ENCODE results near the gene SPATA33.
"Not testable (repeated sequence)": the region's sequence is repeated elsewhere in the genome, so short reads cannot be mapped to it uniquely, and the experiment has no call there.

The SPATA33 gene

GRCh38 chr16:89629827-89630610 lies 27.6 kb upstream of the SPATA33 start:
- DNase-seq (ENCODE audit: low spot score) = no peak

- DNase-seq (ENCODE audit: low spot score) = no peak
These were observed 24.5 kb upstream of the SPATA33 start for GRCh38 chr16:89633064-89633631.

DNA sequence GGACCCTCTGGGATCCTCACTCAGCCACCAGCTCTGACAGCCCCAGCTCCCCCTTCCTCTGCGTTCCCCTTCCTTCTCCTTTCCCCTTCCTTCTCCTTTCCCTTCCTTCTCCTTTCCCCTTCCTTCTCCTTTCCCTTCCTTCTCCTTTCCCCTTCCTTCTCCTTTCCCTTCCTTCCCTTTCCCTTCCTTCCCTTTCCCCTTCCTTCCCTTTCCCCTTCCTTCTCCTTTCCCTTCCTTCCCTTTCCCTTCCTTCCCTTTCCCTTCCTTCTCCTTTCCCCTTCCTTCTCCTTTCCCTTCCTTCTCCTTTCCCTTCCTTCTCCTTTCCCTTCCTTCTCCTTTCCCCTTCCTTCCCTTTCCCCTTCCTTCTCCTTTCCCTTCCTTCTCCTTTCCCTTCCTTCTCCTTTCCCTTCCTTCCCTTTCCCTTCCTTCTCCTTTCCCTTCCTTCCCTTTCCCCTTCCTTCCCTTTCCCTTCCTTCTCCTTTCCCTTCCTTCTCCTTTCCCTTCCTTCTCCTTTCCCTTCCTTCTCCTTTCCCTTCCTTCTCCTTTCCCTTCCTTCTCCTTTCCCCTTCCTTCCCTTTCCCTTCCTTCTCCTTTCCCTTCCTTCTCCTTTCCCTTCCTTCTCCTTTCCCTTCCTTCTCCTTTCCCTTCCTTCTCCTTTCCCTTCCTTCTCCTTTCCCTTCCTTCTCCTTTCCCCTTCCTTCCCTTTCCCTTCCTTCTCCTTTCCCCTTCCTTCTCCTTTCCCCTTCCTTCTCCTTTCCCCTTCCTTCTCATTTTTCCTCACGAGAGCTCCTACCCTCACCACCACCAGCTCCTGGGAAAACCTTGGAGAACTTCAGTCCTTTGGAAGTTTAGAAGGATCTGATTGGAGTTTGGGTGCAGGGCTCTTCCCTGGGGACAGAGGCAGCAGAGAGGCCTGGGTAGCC lies 22.9 kb upstream of the SPATA33 start:
- not testable (repeated sequence) for DNase-seq (ENCODE audit: low spot score)

DNA sequence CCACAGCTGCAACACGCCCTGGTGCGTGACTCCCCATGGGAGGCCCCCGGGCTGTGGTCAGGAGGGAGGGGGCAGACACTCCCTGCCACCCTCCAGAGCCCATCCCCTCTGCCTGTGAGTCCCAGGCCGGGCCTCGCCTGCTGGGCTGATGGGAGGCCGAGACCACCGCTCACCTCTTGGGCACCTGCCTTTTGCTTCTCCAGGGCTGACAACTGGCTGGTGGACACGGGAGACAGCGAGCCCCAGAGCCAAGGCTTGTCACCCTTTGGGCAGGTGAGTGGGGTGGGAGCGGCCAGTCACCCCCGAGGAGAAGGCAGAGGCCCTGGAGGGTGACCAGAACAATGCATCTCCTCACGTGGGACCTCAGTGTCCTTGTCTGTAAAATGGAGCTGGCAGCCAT lies 21.0 kb upstream of the SPATA33 start:
- no peak for DNase-seq (ENCODE audit: low spot score)

- no peak for DNase-seq (ENCODE audit: low spot score)
These were observed 20.3 kb upstream of the SPATA33 start for GRCh38 chr16:89637379-89637778.

DNA sequence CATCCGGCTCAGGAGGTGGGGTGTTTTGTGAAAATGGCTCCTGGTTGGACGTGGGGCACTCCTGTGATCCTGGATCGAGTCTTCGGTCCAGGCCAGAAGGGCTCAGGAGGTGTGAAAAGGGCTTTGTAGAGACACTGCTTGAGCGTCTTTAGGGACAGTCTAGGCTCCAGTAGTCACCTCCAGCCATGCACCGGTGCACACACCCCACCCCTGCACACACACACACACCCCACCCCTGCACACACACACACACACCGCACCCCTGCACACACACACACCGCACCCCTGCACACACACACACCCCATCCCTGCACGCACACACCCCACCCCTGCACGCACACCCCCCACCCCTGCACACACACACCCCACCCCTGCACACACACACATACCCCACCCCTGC lies 19.2 kb upstream of the SPATA33 start:
- DNase-seq (ENCODE audit: low spot score) = no peak

GRCh38 chr16:89639385-89639784 lies 18.3 kb upstream of the SPATA33 start:
- no peak for DNase-seq (ENCODE audit: low spot score)

DNA sequence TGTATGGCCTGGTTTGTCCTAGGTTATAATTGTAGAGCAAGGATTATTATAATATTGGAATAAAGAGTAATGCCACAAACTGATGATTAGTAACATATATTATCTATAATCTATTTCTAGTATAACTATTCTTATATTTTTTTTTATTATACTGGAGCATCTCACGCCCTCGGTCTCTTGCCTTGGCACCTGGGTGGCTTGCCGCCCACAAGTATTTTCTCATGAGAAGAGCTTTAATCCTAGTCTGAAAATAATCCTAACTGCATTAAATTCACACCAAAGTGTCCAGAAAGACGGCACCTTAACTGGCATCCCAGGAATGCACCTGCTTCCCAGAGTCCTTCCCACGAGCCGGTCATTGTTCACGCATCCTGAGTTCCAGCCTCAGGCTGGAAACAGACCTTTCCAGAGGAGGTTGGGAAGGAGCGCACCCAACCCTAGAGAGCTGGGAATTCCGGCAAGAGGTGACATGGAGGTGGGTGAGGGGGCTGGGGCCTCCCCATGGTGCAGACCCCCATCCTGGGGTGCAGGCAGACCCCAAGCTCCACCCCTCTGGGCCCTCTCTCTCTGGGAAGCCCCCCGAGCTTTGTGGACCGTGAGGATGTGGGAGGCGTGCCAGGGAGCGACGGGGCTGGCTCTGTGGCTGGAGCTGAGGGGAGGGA lies 16.0 kb upstream of the SPATA33 start:
- DNase-seq (ENCODE audit: low spot score) = no peak

DNA sequence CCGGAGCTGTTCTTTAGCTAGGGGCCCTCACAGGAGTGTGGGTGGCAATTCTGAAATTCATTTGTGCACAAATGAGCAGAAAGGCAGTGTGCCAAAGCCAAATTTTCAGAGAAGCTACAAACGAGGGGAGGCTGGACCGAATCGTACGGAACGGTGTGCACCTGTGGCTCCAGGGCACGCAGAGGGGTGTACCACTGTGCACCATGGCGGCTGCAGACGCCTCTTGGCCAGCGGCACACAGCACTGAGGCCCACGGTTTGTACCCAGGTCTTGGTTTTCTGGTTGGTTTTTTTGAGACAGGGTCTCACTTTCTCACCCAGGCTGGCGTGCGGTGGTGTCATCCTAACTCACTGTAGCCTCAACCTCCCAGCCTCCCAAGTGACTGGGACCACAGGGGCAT lies 15.1 kb upstream of the SPATA33 start:
- no peak for DNase-seq (ENCODE audit: low spot score)

DNA sequence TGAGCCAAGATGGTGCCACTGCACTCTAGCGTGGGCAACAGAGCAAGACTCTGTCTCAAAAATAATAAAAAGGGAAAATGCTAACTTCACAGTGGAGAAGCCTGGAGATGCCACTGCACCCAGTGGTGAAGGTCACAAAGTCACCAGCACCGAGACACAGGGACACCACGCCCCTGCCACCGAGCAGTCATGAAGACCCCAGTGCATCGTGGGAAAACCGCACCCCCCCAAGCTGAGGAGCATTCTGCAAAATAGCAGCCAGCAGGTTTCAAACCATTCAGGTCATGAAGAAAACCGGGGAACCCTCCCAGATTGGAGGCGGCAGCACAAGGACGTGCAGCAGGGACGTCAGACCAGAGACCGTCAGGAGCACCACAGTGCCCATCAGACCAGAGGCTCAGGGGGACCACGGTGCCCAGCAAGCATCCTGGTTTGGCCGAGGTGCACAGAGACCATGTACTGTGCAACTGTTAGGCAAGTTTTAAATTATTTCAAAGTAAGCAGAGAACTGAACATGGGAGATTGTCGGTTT lies 13.8 kb upstream of the SPATA33 start:
- no peak for DNase-seq (ENCODE audit: low spot score)

DNA sequence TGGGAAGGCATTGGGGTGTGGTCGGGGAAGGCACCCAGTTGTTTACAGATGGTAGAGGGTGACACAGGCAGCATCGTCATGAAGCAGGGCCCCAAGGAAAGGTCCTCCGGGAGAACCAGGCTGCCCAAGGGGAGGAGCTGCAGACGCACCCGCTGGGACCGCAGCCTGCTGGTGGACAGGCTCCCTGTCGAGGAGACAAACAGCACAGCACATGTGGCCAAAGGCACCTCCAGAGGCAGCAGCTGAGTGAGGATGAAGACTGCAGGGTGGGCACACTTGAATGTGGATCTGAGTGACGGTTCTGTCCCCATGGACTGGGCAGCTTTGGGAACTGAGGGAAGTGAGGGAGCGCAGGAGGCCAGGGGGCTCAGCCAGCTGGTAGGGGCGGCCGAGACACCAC lies 12.5 kb upstream of the SPATA33 start:
- DNase-seq (ENCODE audit: low spot score) = no peak

GRCh38 chr16:89646270-89646669 lies 11.4 kb upstream of the SPATA33 start:
- no peak for DNase-seq (ENCODE audit: low spot score)

- DNase-seq (ENCODE audit: low spot score) = no peak
These were observed 10.7 kb upstream of the SPATA33 start for GRCh38 chr16:89646906-89647305.

GRCh38 chr16:89651584-89651983 lies 6.1 kb upstream of the SPATA33 start:
- DNase-seq (ENCODE audit: low spot score) = no peak

- DNase-seq (ENCODE audit: low spot score) = no peak
These were observed 3.9 kb upstream of the SPATA33 start for GRCh38 chr16:89653656-89654295.

GRCh38 chr16:89655062-89655643 lies 2.5 kb upstream of the SPATA33 start:
- DNase-seq (ENCODE audit: low spot score) = no peak

DNA sequence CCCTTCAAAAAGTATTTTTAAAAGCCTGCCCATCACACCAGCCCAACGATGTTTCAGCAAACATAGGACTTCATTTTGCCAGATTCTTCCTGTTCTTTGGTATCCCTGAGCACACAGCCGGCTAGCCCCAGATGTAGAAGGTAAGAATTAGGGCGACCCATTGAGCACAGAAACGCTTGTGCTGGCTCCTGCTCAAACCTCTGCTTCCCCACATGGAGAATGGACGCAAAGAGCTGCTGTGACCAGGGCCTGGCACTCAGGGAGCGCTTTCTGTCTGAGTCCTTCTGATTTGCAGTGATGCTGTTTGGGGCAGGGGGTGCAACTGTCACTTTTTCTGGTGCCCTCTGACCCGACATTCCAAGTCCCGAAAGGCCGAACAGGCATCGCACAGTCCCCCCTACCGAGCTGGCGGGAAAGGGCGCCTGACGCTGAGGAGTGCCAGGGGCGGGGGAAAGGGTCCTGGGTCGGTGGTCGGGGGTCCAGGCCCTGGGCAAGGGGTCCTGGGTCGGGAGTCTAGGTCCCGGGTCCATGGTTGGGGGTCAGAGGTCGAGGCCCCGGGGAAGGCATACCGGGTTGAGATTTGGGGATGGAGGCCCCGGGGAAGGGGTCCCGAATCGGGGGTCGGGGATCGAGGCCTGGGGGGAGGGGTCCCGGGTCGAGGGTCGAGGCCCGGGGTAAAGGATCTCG lies 1.1 kb upstream of the SPATA33 start:
- no peak for DNase-seq (ENCODE audit: low spot score)

- DNase-seq (ENCODE audit: low spot score) = no peak
These were observed 714 bp downstream of the SPATA33 start for GRCh38 chr16:89658221-89658879.

- DNase-seq (ENCODE audit: low spot score) = no peak
These were observed 2.5 kb downstream of the SPATA33 start for GRCh38 chr16:89660146-89660545.

- no peak for DNase-seq (ENCODE audit: low spot score)
These were observed 3.6 kb downstream of the SPATA33 start for GRCh38 chr16:89661215-89661614.

All from activated CD4-positive, alpha-beta T cell treated with anti-CD3 and anti-CD28 coated beads, Interleukin-2, Interleukin-4, amounts not matched to agents 100 ng/mL and 50 ng/mL, durations not matched to agents 16 hours and 8 hours (primary cell).